ENCODE measurements around the gene ARHGAP27.
"Not testable (repeated sequence)": the region's sequence is repeated elsewhere in the genome, so short reads cannot be mapped to it uniquely, and the experiment has no call there.

The ARHGAP27 gene

DNA sequence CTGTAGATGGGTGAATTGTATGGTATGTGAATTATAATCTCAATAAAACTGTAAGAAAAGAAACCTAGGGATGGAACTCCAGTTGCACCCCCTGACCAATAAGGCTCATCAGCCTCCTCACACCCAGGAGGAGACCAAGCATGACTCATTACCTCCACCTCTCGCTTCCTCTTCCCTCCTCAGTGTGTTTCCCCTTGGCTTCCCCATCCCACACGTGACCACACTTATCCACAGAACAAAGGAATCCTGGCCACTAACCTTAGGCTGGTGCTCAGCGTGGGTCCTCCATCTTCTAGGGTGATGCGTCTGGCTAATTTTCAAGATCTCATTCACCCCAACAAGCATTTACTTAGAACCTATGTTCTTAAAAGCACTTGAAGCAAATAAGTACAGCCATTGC is 79.6 kb downstream of the ARHGAP27 start:
- peak; percentile 66 for DNase-seq (ENCODE audit: low spot score)
- in situ Hi-C loops (cut with MboI; ENCODE audit: low sequenced_read_pairs, unreplicated experiment) = no loop called here
- TF ChIP-seq, protein P1, sequence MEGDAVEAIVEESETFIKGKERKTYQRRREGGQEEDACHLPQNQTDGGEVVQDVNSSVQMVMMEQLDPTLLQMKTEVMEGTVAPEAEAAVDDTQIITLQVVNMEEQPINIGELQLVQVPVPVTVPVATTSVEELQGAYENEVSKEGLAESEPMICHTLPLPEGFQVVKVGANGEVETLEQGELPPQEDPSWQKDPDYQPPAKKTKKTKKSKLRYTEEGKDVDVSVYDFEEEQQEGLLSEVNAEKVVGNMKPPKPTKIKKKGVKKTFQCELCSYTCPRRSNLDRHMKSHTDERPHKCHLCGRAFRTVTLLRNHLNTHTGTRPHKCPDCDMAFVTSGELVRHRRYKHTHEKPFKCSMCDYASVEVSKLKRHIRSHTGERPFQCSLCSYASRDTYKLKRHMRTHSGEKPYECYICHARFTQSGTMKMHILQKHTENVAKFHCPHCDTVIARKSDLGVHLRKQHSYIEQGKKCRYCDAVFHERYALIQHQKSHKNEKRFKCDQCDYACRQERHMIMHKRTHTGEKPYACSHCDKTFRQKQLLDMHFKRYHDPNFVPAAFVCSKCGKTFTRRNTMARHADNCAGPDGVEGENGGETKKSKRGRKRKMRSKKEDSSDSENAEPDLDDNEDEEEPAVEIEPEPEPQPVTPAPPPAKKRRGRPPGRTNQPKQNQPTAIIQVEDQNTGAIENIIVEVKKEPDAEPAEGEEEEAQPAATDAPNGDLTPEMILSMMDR (IDR thresholded peaks at IDR 0.05; ENCODE audit: borderline replicate concordance, control extremely low read depth, extremely low read depth, insufficient read depth, missing control alignments) = no peak

DNA sequence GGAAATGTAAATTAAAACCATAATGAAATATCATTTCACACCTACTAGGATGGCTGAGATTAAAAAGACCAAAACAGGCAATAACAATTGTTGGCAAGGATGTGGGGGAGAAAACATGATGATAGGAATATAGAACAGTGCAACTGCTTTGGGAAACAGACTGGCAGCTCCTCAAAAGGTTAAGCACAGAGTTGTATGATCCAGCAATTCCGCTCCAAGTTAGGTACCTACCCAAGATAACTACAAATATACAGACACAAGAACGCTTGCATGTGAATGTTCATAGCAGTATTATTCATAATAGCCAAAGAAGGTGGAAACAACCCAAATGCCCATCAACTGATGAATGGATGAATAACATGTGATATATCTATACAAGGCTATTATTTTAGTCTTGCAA is 80.8 kb downstream of the ARHGAP27 start:
- TF ChIP-seq, protein P1 (IDR thresholded peaks at IDR 0.05; ENCODE audit: borderline replicate concordance, control extremely low read depth, extremely low read depth, insufficient read depth, missing control alignments) = no peak
- in situ Hi-C loops (cut with MboI; ENCODE audit: low sequenced_read_pairs, unreplicated experiment) = no loop called here

DNA sequence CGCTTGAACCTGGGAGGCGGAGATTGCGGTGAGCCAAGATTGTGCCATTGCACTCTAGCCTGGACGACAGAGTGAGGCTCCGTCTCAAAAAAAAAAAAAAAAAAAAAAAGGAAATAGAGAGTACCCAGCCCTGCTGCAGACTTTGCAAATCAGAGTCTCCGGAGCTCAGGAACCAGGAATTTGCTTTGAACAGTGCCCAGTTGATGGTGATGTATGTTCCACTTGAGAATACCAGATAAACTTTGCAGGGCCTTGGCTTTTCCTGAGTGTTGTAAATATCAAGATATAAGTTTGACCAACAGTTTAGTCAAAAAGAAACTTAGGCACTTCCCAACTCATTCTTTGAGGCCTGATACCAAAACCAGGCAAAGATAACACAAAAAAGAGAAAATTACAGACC is 85.2 kb downstream of the ARHGAP27 start:
- TF ChIP-seq, protein P1 (IDR thresholded peaks at IDR 0.05; ENCODE audit: borderline replicate concordance, control extremely low read depth, extremely low read depth, insufficient read depth, missing control alignments) = no peak
- in situ Hi-C loops (cut with MboI; ENCODE audit: low sequenced_read_pairs, unreplicated experiment) = no loop called here
- no peak for DNase-seq (ENCODE audit: low spot score)

More for the DNA sequence above, 80.8 kb downstream of the ARHGAP27 start:
- DNase-seq (ENCODE audit: low spot score) = no peak

DNA sequence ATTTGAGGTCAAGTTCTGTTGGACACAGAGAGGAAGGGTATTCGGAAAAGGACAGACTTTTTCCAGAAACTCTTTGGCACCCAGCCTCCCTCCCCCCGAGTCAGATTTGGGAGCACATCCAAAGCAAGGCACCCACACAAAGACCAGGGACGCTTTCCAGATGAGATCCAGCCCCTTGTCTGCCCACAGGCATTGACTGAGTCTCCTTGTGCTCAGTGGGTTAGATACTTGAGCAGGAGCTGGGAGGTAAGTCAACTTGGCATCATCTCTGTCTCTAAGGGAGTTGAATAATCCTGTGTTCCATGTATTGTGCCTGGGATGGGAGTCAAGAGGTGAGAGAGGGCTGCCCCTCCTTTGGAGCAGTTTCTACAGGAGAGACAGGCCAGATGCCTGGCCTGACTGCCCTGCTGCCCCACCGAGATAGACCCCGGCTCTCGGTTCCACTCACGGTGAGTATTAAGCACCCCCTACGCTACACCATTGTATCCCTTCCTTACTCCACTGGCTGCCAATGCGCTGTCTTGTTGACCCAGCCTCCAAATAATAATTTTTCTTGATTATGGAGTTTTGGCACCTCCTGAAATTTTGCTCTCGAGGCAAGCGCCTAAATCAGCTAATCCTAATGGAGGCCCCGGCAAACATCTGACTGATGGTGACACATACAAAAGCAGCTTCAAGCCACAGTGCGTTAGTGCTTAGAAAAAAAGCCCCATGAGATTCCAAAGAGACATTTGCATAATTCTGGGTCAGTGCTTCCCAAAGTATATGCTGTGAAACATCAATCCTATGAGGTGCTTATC is 86.3 kb downstream of the ARHGAP27 start:
- in situ Hi-C loops (cut with MboI; ENCODE audit: low sequenced_read_pairs, unreplicated experiment) = no loop called here
- DNase-seq (ENCODE audit: low spot score) = no peak
- TF ChIP-seq, protein P1 (IDR thresholded peaks at IDR 0.05; ENCODE audit: borderline replicate concordance, control extremely low read depth, extremely low read depth, insufficient read depth, missing control alignments) = no peak

DNA sequence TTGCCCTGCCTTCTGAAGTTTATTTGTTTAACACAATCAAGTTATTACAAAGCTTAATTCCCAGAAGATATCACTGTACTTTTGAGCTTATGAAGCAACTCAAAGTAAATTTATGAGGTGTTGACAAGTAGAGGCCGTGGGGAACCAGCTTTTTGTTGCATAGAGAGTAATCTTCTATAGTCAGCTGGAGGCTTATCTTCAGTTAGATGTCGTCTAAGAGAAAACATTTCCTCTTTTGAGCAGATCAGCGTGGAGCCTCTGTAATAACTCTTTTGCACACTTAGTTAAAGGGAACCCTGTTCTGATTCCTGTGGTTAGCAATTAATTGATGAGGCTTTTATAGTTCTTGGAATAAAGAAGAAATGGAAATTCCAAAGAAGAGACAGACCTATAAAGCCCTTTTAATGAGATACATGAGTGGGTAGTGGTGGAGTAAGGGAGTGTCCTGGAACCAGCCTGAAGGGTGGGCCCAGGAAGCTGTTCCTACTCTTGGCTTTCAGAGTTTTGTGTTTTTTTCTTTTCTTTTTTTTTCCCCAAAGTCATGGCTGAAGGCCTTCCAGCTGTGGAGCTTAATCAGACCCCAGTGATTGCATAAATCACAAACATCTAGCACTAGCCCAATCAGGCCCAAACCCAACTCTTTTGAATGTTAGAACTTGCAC is 87.0 kb downstream of the ARHGAP27 start:
- TF ChIP-seq, protein P1 (IDR thresholded peaks at IDR 0.05; ENCODE audit: borderline replicate concordance, control extremely low read depth, extremely low read depth, insufficient read depth, missing control alignments) = no peak
- in situ Hi-C loops (cut with MboI; ENCODE audit: low sequenced_read_pairs, unreplicated experiment) = no loop called here
- DNase-seq (ENCODE audit: low spot score) = no peak

DNA sequence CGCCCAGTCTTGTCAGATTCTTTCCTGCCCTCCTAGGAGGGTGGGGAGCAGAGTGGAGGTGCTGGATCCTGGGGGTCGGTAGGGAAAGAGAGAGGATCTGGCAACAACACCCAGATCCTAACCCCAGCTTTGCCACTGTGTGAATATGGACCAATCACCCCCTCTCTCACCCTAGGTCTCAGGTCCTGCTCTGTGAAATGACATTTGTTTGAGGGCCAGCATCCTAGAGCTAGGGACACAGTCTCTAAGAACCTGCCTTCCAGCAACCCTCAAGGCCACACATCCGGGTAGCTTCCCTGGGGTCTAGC is 87.5 kb downstream of the ARHGAP27 start:
- no peak for DNase-seq (ENCODE audit: low spot score)
- in situ Hi-C loops (cut with MboI; ENCODE audit: low sequenced_read_pairs, unreplicated experiment) = no loop called here
- TF ChIP-seq, protein P1 (IDR thresholded peaks at IDR 0.05; ENCODE audit: borderline replicate concordance, control extremely low read depth, extremely low read depth, insufficient read depth, missing control alignments) = no peak

DNA sequence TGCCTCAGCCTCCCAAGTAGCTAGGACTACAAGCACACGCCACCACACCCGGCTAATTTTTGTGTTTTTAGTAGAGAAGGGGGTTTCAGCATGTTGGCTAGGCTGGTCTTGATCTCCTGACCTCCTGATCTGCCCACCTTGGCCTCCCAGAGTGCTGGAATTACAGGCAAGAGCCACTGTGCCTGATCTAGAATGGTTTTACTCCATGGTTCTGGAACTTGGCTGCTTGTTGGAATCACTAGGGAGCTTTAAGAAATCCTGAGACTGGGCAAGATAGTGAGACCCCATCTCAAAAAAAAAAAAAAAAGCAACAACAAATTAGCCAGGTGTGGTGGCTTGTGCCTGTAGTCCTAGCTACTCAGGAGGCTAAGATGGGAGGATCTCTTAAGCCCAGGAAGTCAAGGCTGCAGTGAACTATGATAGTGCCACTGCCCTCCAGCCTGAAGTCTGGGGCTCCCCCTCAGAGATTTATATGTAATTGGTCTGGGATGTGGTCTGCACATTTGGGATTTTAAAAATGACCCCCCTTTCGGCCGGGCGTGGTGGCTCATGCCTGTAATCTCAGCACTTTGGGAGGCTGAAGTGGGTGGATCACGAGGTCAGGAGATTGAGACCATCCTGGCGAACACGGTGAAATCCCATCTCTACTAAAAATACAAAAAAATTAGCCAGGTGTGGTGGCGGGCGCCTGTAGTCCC is 88.6 kb downstream of the ARHGAP27 start:
- in situ Hi-C loops (cut with MboI; ENCODE audit: low sequenced_read_pairs, unreplicated experiment); DNase-seq (ENCODE audit: low spot score): not testable (repeated sequence)

Measured in GM13976 (cell line).